ENCODE data around the gene AGER. TPM values are rescaled to one million over a fixed set of nuclear protein-coding genes. Genes with fewer than 3 reads are reported as not detected.

AGER gene
- total and polyA plus RNA-seq, 2 of the 4 experiments (the other 2 are of a cell fraction), result 0.18 to 4.2 TPM

- peak within 1 kb of the TSS; percentile 67 for H3K4me3 ChIP-seq (ENCODE audit: insufficient read depth, low read depth, low read length)
- H3K36me3 ChIP-seq (ENCODE audit: control insufficient read depth, insufficient read depth, low read length), result peaks cover 4% of the 10 kb centered on the region; the same call in 1 of the 2 replicates
- ChIA-PET CTCF (no interaction called here), POLR2A (ENCODE audit: unreplicated experiment) (interaction anchor here (0.7 kb wide), 1 partner anchor 16 kb away, joined by 6 read pairs; no protein-coding TSS in a partner anchor)
- H3K4ac ChIP-seq (ENCODE audit: low read depth, low read length), result peak within 1 kb of the TSS; percentile 84
- peaks cover 2% of the 10 kb centered on the region; the same call in 1 of the 2 replicates for H3K9me3 ChIP-seq (ENCODE audit: control insufficient read depth, insufficient read depth, low read length)
- H3K56ac ChIP-seq (ENCODE audit: extremely low read depth, insufficient read depth, low read length), result no peak within 1 kb of the TSS
- dilution Hi-C loops (cut with HindIII; ENCODE audit: low sequenced_read_pairs, unreplicated experiment) (no loop called here), in situ Hi-C loops (cut with MboI; ENCODE audit: low sequenced_read_pairs) (no loop called here), intact Hi-C loops (cut with micrococcal nuclease) (loop anchor here (2.0 to 10.0 kb wide), 3 partner anchors 25 to 250 kb away; partner anchors contain the start of genes AGPAT1 and ZBTB12)
- H3K23ac ChIP-seq (ENCODE audit: low read depth, low read length), result peak within 1 kb of the TSS; percentile 96
- peak within 1 kb of the TSS; percentile 26; the same call in 1 of the 2 replicates for H3K18ac ChIP-seq (ENCODE audit: low read depth, low read length)
- peak within 1 kb of the TSS; percentile 75 to 96 for H4K8ac ChIP-seq (ENCODE audit: low read depth in 2 of 2, low read length in 2 of 2)
- H2AFZ ChIP-seq (replicated peaks; ENCODE audit: low read length, poor library complexity), result peak within 1 kb of the TSS; percentile 96
- H3K4me2 ChIP-seq (ENCODE audit: low read depth, low read length), result peak within 1 kb of the TSS; percentile 85
- H2AK5ac ChIP-seq (ENCODE audit: low read depth, low read length), result peak within 1 kb of the TSS; percentile 80
- peak within 1 kb of the TSS; percentile 70 for H3K9ac ChIP-seq (ENCODE audit: low read depth, low read length)
- peak within 1 kb of the TSS; percentile 73 for H4K91ac ChIP-seq (ENCODE audit: insufficient read depth, low read depth, low read length)
- peak within 1 kb of the TSS; percentile 84; the same call in 1 of the 2 replicates for H3K27ac ChIP-seq (ENCODE audit: insufficient read depth, low read length)
- no TSS peak for BruUV-seq (replicated peaks)
- H2AK9ac ChIP-seq (replicated peaks; ENCODE audit: low read depth, low read length, poor library complexity), result peak within 1 kb of the TSS; percentile 80
- DNase-seq (no peak), ATAC-seq (ENCODE audit: low read depth) (no peak)
- no CpG with 5 or more reads among the region's 24 CpGs for WGBS, 2 experiments (ENCODE audit: extremely low coverage in 2 of 2, insufficient read length in 1 of 2)
- peaks cover 14% of the 10 kb centered on the region for H3K27me3 ChIP-seq (ENCODE audit: control insufficient read depth, insufficient read depth, low read length)
- TF ChIP-seq SMC3 (IDR thresholded peaks at IDR 0.05; ENCODE audit: low read depth, low read length) (no peak), NFE2L2 (IDR thresholded peaks at IDR 0.05; ENCODE audit: low read depth, low read length) (no peak), ELK1 (IDR thresholded peaks at IDR 0.05; ENCODE audit: borderline replicate concordance, low read depth, low read length) (no peak), MAZ (IDR thresholded peaks at IDR 0.05; ENCODE audit: borderline replicate concordance, low read depth, low read length) (0 out of 2 replicates have a peak, but pooled peaks have one; percentile 7), FOS (IDR thresholded peaks at IDR 0.05; ENCODE audit: low read depth, low read length) (no peak)
- peak within 1 kb of the TSS; percentile 87 for H4K5ac ChIP-seq (ENCODE audit: low read depth, low read length)
- 0 out of 2 replicates have a peak, but pooled peaks cover 4% of the 10 kb centered on the region for H3K9me1 ChIP-seq (ENCODE audit: insufficient read depth, low read length)
- peak within 1 kb of the TSS; percentile 57 for H2BK20ac ChIP-seq (ENCODE audit: low read depth, low read length)
- peak within 1 kb of the TSS; percentile 82 for H3K14ac ChIP-seq (replicated peaks; ENCODE audit: low read depth, low read length)
- peaks cover 23% of the 10 kb centered on the region for H3K4me1 ChIP-seq (ENCODE audit: control insufficient read depth, insufficient read depth, low read length)
- peaks cover 6 to 34% of the 10 kb centered on the region in 2 experiments for H3K79me1 ChIP-seq (ENCODE audit: low read depth in 1 of 2, low read length in 2 of 2)
- peak within 1 kb of the TSS; percentile 81 for H2BK5ac ChIP-seq (ENCODE audit: low read depth, low read length, poor library complexity, severe bottlenecking)
- peak within 1 kb of the TSS; percentile 59; the same call in 2 of the 3 replicates for H2BK15ac ChIP-seq (ENCODE audit: low read depth, low read length)
- peak within 1 kb of the TSS; percentile 78 for H2BK120ac ChIP-seq (ENCODE audit: low read depth, low read length)
- no peaks in the 10 kb centered on the region for H4K20me1 ChIP-seq (ENCODE audit: insufficient read depth, low read length)
These were observed 31.9 kb downstream of the AGER start, which contains the start of gene PRRT1 for GRCh38 chr6:32151863-32152768. Gene PRRT1, minus strand, starts transcription at chr6:32151939. Its CDS starts 112 bp downstream, at chr6:32151827.

All from IMR-90 (cell line).